GM23338 (cell line): ENCODE measurements around the gene MSH3.

Source experiments
- EZH2 ChIP-seq: fragments of 200-600 bp; sonication (generic); IDR thresholded peaks from one replicate; pipeline ENCODE4 v1.8.0; 2017; ENCODE audit warnings: antibody characterized with exemption, mild to moderate bottlenecking, low read depth; ENCODE audit not compliant: unreplicated experiment
- EZH2phosphoT487 ChIP-seq: fragments of 200-600 bp; sonication (generic); IDR thresholded peaks from one replicate; pipeline ENCODE4 v1.8.1; 2018; ENCODE audit warnings: antibody characterized with exemption; ENCODE audit not compliant: unreplicated experiment
- NANOG ChIP-seq: IDR thresholded peaks from 2 replicates; pipeline ENCODE4 v1.6.1; 2016; ENCODE audit warnings: antibody characterized with exemption, borderline replicate concordance
- POLR2AphosphoS5 ChIP-seq: IDR thresholded peaks from 2 replicates; pipeline ENCODE4 v1.6.1; 2016; ENCODE audit warnings: antibody characterized with exemption, low read depth
- TF ChIP-seq, protein P1 (sequence below), 2 experiments: fragments of 200-600 bp in 1 of 2; sonication (generic) in 1 of 2; conservative IDR thresholded peaks; 2 replicates each; pipeline versions ENCODE4 v1.5.1 to v1.6.1; 2016 to 2017; ENCODE audit warnings: antibody characterized with exemption in 2 of 2, low read depth in 2 of 2, mild to moderate bottlenecking in 2 of 2, moderate library complexity in 1 of 2

GRCh38 chr5:80634193-80634592 is 20.3 kb upstream of the MSH3 start:
- TF ChIP-seq NANOG (no peak), EZH2phosphoT487 (no peak), EZH2 (no peak), POLR2AphosphoS5 (no peak)
- TF ChIP-seq, protein P1, sequence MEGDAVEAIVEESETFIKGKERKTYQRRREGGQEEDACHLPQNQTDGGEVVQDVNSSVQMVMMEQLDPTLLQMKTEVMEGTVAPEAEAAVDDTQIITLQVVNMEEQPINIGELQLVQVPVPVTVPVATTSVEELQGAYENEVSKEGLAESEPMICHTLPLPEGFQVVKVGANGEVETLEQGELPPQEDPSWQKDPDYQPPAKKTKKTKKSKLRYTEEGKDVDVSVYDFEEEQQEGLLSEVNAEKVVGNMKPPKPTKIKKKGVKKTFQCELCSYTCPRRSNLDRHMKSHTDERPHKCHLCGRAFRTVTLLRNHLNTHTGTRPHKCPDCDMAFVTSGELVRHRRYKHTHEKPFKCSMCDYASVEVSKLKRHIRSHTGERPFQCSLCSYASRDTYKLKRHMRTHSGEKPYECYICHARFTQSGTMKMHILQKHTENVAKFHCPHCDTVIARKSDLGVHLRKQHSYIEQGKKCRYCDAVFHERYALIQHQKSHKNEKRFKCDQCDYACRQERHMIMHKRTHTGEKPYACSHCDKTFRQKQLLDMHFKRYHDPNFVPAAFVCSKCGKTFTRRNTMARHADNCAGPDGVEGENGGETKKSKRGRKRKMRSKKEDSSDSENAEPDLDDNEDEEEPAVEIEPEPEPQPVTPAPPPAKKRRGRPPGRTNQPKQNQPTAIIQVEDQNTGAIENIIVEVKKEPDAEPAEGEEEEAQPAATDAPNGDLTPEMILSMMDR (conservative IDR thresholded peaks at IDR 0.05; ENCODE audit: low read depth in 2 of 2) = no peak
